GM21529 (cell line): Measurements from ENCODE around the gene FHOD3.
A peak's percentile ranks its signal among the peaks of the same experiment; 100 is the strongest.
"Not testable (repeated sequence)": the region's sequence is repeated elsewhere in the genome, so short reads cannot be mapped to it uniquely, and the experiment has no call there.

Experiments
- ATAC-seq: cut with Tn5 transposase; IDR thresholded peaks from one replicate; pipeline ENCODE4 v1.9.1; 2021; ENCODE audit not compliant: unreplicated experiment

The FHOD3 gene

GRCh38 chr18:36812678-36813077, 515.2 kb downstream of the FHOD3 start:
- ATAC-seq = no peak

- ATAC-seq = no peak
Observed at GRCh38 chr18:36813101-36813775, 515.7 kb downstream of the FHOD3 start.

- ATAC-seq = no peak
Observed at GRCh38 chr18:36813824-36814223, 516.3 kb downstream of the FHOD3 start.

GRCh38 chr18:36814994-36815393, 517.5 kb downstream of the FHOD3 start:
- ATAC-seq = no peak

DNA sequence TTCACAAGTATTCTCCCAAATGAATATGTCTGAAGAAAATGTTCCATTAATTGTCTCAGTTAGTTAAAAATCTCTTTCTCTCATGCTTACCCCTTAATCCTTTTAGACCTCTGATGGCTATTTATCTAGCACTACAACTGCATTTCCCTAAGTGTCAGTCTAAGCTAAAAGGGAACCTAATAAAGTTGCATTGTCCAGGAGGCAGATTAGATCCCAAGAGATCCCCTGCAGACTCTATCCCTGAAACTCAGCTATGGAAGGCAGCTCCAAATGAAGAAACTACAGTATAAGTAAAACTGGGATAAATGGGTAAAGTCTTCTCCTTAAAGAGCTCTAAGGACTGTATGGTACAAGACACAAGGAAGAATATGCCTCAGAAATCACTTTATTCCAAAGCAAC, 518.6 kb downstream of the FHOD3 start:
- ATAC-seq = not testable (repeated sequence)

DNA sequence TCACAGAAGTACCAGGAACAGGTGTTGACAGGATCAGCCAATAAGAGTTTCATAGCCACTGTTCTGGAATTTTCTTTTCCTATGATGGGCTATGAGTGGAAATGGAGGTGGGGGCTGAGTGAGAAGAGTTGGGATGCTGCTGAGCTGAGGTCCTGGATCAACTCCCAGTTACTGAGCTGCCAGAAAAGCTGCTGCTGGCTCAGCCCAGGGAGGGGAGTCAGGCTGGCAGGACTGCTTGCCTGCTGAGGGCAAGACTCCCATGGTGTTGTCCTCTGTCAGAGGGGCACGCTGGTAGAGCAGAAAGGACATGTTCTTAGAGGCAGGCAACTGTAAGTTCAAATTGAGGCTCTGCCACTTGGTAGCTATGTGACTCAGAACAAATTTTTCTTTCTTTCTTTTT, 519.5 kb downstream of the FHOD3 start:
- no peak for ATAC-seq

GRCh38 chr18:36818652-36819051, 521.1 kb downstream of the FHOD3 start:
- no peak for ATAC-seq

DNA sequence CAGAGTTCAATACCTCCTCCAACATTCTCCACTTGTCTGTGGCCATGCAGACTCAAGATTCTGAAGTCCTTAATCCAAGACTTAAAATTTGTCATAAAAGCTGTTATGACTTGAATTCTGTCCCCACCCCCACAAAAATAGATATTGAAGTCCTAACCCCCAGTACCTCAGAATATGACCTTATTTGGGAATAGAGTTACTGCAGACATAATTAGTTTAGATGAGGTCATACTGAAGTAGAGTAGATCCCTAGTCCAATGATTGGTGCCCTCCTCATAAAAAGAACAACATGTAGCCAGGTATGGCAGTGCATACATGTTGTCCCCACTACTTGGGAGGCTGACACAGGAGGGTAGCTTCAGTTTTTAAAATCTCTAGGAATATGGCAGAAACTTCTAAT, 522.1 kb downstream of the FHOD3 start:
- no peak for ATAC-seq

DNA sequence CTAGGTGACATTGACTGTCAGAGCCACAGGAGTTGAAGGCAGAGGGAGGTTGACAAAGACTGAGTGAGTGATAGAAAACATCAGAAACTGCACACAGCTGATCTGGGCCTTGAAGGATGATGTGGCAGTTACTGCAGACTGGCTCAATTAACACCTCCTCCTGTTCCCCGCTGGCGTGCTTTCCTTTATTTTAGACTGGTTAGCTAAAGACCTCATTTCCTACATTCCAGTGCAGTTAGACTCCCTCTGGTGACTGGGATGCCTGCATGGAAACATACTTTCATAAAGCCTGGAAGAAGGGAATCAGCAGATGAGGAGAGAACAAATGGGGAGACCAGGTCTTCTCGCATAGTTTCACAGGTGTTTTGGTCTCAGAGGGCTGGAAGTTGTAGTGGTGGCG, 524.2 kb downstream of the FHOD3 start:
- ATAC-seq = no peak

- no peak for ATAC-seq
Observed at GRCh38 chr18:36825526-36825925, 528.0 kb downstream of the FHOD3 start.

GRCh38 chr18:36826556-36826955, 529.0 kb downstream of the FHOD3 start:
- ATAC-seq = no peak

DNA sequence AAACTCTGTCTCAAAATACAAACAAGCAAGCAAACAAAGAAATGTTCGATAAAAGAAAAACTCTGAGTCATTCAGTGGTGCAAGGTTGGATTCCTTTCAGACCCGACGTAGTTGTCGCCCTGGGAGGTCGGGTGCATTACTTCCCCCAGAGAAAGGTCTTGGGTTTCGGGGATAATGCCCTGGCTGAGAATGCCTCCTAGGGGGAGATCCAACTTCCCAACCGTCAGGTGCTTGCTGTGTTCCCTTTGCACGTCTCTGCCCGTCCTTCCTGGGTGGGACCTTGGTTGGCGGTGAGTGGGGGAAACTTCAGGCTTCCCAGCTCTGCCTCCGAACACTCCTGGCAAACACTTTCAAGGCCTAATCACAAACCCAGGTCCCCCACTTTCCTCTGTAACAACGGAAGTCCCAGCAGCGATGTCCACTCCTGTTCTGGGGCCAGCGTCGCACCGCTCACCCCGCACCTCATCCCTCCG, 530.7 kb downstream of the FHOD3 start:
- peak; percentile 4 for ATAC-seq

GRCh38 chr18:36828630-36829361, 531.3 kb downstream of the FHOD3 start, which contains the start of the genes KIAA1328 and TPGS2:
KIAA1328 (plus strand) TSS chr18:36829127; CDS start chr18:36829139, 12 bp downstream.
TPGS2 (minus strand) TSS chr18:36829002; CDS start chr18:36828767, 235 bp downstream.
- ATAC-seq = peak; percentile 91
